ENCODE data around the gene ADAMTSL5.
"Not testable (repeated sequence)": the region's sequence is repeated elsewhere in the genome, so short reads cannot be mapped to it uniquely, and the experiment has no call there.

The ADAMTSL5 gene

GRCh38 chr19:1481893-1482360, 30.9 kb downstream of the ADAMTSL5 start:
- no peak for DNase-seq (ENCODE audit: low read depth in 2 of 2)

- no peak for DNase-seq (ENCODE audit: low read depth in 2 of 2)
Measured at GRCh38 chr19:1481224-1481892, 31.5 kb downstream of the ADAMTSL5 start.

GRCh38 chr19:1478934-1479707, 33.7 kb downstream of the ADAMTSL5 start, which contains the start of gene C19orf25:
TSS of gene C19orf25 (minus strand) at chr19:1479215. CDS start at chr19:1478903, 312 bp downstream.
- DNase-seq (ENCODE audit: low read depth in 2 of 2) = peak; percentile 75 to 82

GRCh38 chr19:1477056-1477455, 35.8 kb downstream of the ADAMTSL5 start:
- not testable (repeated sequence) for DNase-seq (ENCODE audit: low read depth in 2 of 2)

- no peak for DNase-seq (ENCODE audit: low read depth in 2 of 2)
Measured at GRCh38 chr19:1475751-1476437, 36.9 kb downstream of the ADAMTSL5 start.

- no peak for DNase-seq (ENCODE audit: low read depth in 2 of 2)
Measured at GRCh38 chr19:1474765-1475351, 38.0 kb downstream of the ADAMTSL5 start.

- DNase-seq (ENCODE audit: low read depth in 2 of 2) = no peak
Measured at GRCh38 chr19:1474011-1474764, 38.6 kb downstream of the ADAMTSL5 start.

GRCh38 chr19:1473085-1473851, 39.6 kb downstream of the ADAMTSL5 start:
- no peak for DNase-seq (ENCODE audit: low read depth in 2 of 2)

- DNase-seq (ENCODE audit: low read depth in 2 of 2) = no peak
Measured at GRCh38 chr19:1472231-1473084, 40.4 kb downstream of the ADAMTSL5 start.

- no peak for DNase-seq (ENCODE audit: low read depth in 2 of 2)
Measured at GRCh38 chr19:1471515-1472160, 41.2 kb downstream of the ADAMTSL5 start.

GRCh38 chr19:1471010-1471514, 41.8 kb downstream of the ADAMTSL5 start:
- no peak for DNase-seq (ENCODE audit: low read depth in 2 of 2)

GRCh38 chr19:1470305-1471009, 42.4 kb downstream of the ADAMTSL5 start:
- DNase-seq (ENCODE audit: low read depth in 2 of 2) = no peak

- no peak for DNase-seq (ENCODE audit: low read depth in 2 of 2)
Measured at GRCh38 chr19:1470055-1470304, 42.8 kb downstream of the ADAMTSL5 start.

- no peak for DNase-seq (ENCODE audit: low read depth in 2 of 2)
Measured at GRCh38 chr19:1469255-1470054, 43.4 kb downstream of the ADAMTSL5 start.

GRCh38 chr19:1468821-1469254, 44.0 kb downstream of the ADAMTSL5 start:
- DNase-seq (ENCODE audit: low read depth in 2 of 2) = no peak

GRCh38 chr19:1468274-1468820, 44.5 kb downstream of the ADAMTSL5 start:
- no peak for DNase-seq (ENCODE audit: low read depth in 2 of 2)

All from fibroblast of skin of left biceps (primary cell).